HG02623 (cell line): ENCODE results near the gene PRR20A.
"Not testable (repeated sequence)": the region's sequence is repeated elsewhere in the genome, so short reads cannot be mapped to it uniquely, and the experiment has no call there.

Source experiments
- ATAC-seq: cut with Tn5 transposase; IDR thresholded peaks from one replicate; pipeline ENCODE4 v1.9.1; 2021; ENCODE audit warnings: moderate library complexity; ENCODE audit not compliant: unreplicated experiment

PRR20A gene

DNA sequence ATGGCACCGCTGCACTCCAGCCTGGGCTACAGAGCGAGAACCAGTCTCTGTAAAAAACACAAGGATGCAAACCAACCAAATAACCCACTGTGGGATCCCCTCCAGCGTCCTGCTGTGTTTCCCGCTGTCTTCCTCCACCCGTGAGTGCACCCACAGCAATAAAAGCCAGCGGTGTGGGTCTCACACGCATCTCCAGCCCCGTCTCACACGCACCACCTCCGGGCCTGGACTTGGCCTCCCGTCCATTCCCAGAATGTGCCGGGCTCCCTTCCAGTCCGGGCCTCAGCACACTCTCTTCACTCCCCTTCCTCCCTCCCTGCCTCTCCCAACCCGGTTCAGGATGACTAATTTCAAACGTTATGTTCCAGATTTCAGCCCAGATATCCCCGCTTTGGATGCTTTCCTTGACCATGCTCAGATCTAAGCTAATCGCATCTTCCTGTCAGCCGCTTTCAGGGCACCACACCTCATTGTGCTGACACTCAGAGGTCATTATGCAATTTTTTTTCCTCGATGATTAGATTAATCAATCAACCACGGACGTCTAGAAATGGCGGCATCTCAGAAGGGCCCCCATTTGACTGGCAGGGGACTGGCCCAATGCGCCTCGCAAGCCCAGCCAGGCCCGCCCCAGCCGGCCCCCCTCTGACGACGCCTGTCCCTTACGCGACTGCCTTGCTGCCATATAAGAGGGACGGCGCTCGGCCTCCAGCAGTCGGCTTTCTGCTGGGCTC, at the start of gene PRR20A:
TSS of gene PRR20A (plus strand) at position 684 of the 734 bp plus-strand sequence. CDS start 387 bp downstream, outside the sequence.
- ATAC-seq, result not testable (repeated sequence)

- ATAC-seq, result no peak
These were observed 25.8 kb upstream of the PRR20A start for GRCh38 chr13:57114945-57115344.

- ATAC-seq, result no peak
These were observed 17.0 kb upstream of the PRR20A start for GRCh38 chr13:57123681-57124080.

DNA sequence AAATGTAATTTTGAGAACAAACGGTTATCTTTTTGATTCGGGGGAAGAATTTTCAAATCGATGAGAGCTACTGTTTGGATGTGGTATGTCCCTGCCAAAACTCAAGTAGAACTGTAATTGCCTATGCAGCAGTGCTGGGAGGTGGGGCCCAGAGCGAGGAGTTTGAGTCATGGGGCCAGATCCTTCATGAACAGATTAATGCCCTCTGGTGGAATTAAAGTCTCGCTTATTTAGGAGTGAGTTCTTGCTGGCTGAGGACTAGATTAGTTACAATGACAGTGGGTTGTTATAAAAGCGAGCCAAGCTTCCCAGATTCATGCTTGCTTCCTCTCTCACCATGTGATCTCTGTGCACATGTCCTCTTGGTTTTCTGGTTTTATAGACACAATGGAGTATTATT, 11.8 kb upstream of the PRR20A start:
- no peak for ATAC-seq

DNA sequence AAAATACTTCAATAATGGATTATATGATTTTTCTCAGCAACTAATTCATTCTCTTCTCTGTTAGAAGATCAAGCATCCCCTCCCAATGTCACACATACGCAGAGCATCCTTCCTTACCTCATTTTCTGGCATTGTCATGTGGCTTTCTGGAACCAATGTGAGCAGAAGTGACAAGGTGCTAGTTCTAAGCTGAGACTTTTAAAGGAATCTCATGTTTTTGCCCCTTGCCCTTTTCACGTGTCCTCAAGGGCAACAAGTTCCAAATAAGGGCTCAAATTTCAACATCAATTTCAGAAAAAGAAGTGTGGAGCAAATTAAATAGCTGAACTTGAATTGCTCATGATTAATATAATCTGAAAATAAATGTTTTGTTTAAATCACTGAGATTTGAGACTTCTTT, 4.6 kb upstream of the PRR20A start:
- no peak for ATAC-seq

- ATAC-seq, result no peak
These were observed 3.1 kb upstream of the PRR20A start for GRCh38 chr13:57137585-57137984.

DNA sequence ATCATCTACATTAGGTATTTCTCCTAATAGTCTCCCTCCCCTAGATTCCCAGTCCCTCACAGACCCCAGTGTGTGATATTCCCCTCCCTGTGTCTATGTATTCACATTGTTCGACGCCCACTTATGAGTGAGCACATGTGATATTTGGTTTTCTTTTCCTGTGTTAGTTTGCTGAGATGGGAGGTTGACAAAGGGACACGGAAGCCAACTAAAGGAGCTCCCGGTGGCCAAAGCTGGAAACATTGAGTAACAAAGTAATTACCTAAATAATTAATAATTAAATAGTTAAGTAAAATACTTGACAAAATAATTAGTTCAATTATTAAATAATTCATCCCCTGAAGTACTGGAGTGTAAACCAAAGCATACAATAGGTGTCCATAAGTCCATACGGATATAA, 1.7 kb upstream of the PRR20A start:
- no peak for ATAC-seq

GRCh38 chr13:57139781-57140180, 937 bp upstream of the PRR20A start:
- ATAC-seq, result not testable (repeated sequence)

GRCh38 chr13:57147188-57147587, 6.5 kb downstream of the PRR20A start, which contains the start of gene PRR20B:
TSS of gene PRR20B (plus strand) at chr13:57147488. CDS start at chr13:57147875, 387 bp downstream.
- not testable (repeated sequence) for ATAC-seq

GRCh38 chr13:57148106-57148505, 7.4 kb downstream of the PRR20A start:
- ATAC-seq, result not testable (repeated sequence)

- ATAC-seq, result not testable (repeated sequence)
These were observed 13.0 kb downstream of the PRR20A start, which contains the start of gene PRR20C for GRCh38 chr13:57153761-57154160. TSS of gene PRR20C (plus strand) at chr13:57154061. CDS start at chr13:57154448, 387 bp downstream.

DNA sequence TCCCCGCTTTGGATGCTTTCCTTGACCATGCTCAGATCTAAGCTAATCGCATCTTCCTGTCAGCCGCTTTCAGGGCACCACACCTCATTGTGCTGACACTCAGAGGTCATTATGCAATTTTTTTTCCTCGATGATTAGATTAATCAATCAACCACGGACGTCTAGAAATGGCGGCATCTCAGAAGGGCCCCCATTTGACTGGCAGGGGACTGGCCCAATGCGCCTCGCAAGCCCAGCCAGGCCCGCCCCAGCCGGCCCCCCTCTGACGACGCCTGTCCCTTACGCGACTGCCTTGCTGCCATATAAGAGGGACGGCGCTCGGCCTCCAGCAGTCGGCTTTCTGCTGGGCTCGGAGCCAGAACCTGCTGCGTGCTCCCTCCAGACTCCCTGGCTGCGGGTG, 19.6 kb downstream of the PRR20A start, which contains the start of gene PRR20D:
TSS of gene PRR20D (plus strand) at position 301 of the 400 bp plus-strand sequence. CDS start 387 bp downstream, outside the sequence.
- not testable (repeated sequence) for ATAC-seq

- not testable (repeated sequence) for ATAC-seq
These were observed 26.2 kb downstream of the PRR20A start, which contains the start of gene PRR20E for GRCh38 chr13:57166897-57167296. TSS of gene PRR20E (plus strand) at chr13:57167197. CDS start at chr13:57167584, 387 bp downstream.

DNA sequence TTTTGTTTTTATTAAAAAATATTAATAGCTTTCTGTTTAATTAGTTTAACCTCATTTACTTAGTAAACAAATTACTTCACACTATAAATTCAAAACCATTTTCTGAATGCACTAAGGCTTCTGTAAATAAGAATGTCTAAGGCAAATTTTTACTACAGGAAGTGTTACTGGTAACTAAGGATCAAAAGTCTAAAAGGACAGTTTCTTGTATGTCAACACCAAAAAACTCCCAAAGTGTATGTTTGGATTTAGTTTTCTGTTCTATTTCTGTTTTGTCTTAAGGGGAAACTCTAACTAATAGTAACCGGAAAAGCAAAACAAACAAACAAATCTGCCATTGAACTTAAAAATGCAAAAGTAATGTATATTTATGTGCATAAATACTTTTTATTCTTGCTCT, 50.9 kb downstream of the PRR20A start:
- ATAC-seq, result no peak
